Measurements from ENCODE around the gene AGPS. TPM values are rescaled to one million over a fixed set of nuclear protein-coding genes. Genes with fewer than 3 reads are reported as not detected.

AGPS gene
- total RNA-seq, 4 donors from 2014 or later: 32.4 to 56.8 (median 38.5) TPM

GRCh38 chr2:177433402-177433801 is 40.8 kb downstream of the AGPS start:
- TF ChIP-seq CTCF (IDR thresholded peaks at IDR 0.05; ENCODE audit: low read depth): no peak

GRCh38 chr2:177434475-177434874 is 41.9 kb downstream of the AGPS start:
- no peak for TF ChIP-seq CTCF (IDR thresholded peaks at IDR 0.05; ENCODE audit: low read depth)

GRCh38 chr2:177445200-177445599 is 52.6 kb downstream of the AGPS start:
- TF ChIP-seq CTCF (IDR thresholded peaks at IDR 0.05; ENCODE audit: low read depth): no peak

DNA sequence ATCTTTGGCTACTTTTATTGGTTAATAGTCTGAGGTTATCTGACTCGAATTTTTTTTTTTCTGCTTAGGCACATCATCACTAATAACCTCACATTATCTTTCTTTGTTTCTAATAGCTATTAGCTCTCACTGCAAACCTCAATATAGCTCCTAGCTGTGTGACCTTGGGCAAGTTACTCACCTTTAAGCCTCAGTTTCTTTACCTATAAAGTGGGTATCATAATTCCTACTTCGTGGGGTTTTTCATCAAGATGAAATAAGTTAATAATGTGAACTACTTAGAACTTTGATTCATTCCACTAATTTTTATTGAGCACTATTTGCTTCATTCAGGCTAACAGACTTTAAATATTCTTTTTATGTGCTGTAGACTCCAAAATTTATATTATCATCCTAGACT is 55.5 kb downstream of the AGPS start:
- TF ChIP-seq CTCF (IDR thresholded peaks at IDR 0.05; ENCODE audit: low read depth): no peak

- TF ChIP-seq CTCF (IDR thresholded peaks at IDR 0.05; ENCODE audit: low read depth): no peak
These were observed 56.6 kb downstream of the AGPS start for GRCh38 chr2:177449159-177449558.

- no peak for TF ChIP-seq CTCF (IDR thresholded peaks at IDR 0.05; ENCODE audit: low read depth)
These were observed 62.6 kb downstream of the AGPS start for GRCh38 chr2:177455187-177455586.

GRCh38 chr2:177460973-177461585 is 68.5 kb downstream of the AGPS start:
- no peak for TF ChIP-seq CTCF (IDR thresholded peaks at IDR 0.05; ENCODE audit: low read depth)

Measured in subcutaneous adipose tissue (tissue), 4 donors.